ENCODE measurements around the gene CLEC12A. TPM values are rescaled to one million over a fixed set of nuclear protein-coding genes. Genes with fewer than 3 reads are reported as not detected.

The CLEC12A gene
- total RNA-seq, 1 donor from 2014 or later = not detected

DNA sequence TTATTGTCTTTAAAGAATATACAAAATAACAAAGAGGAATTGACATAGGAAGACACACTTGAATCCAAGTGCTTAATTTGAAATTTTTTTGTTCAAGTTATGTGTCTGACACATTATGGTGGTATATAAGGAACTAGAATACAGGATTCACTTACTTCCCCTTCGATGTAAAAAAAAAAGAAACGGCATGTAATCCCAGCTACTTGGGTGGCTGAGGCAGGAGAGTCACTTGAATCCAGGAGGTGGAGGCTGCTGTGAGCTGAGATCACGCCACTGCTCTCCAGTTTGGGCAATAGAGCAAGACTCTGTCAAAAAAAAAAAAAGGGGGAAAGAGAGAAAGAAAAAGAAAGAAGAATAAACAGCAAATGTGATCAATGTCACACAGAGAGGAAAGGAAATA is 8.9 kb downstream of the CLEC12A start:
- H3K27me3 ChIP-seq (ENCODE audit: insufficient read depth, low read length) = no peaks in the 10 kb centered on the region
- no peak for FAIRE-seq
- Mint-ChIP-seq H3K4me1 (ENCODE audit: low read depth, unreplicated experiment) (no peaks in the 10 kb centered on the region), H3K9me3 (ENCODE audit: unreplicated experiment) (peaks cover 3% of the 10 kb centered on the region), H3K36me3 (ENCODE audit: low read depth, unreplicated experiment) (no peaks in the 10 kb centered on the region), H3K27me3 (ENCODE audit: low read depth, unreplicated experiment) (no peaks in the 10 kb centered on the region), H3K4me3 (ENCODE audit: unreplicated experiment) (no peak overlapping the region), H3K27ac (ENCODE audit: unreplicated experiment) (no peak overlapping the region)
- H3K4me3 ChIP-seq (ENCODE audit: insufficient read depth, low read depth, low read length) = no peak overlapping the region
- no peak overlapping the region for H3K4me2 ChIP-seq (ENCODE audit: low read length)
- no peaks in the 10 kb centered on the region for H3K4me1 ChIP-seq (ENCODE audit: insufficient read depth, low read length)
- no peaks in the 10 kb centered on the region for H3K9me3 ChIP-seq (ENCODE audit: insufficient read depth, low read depth, low read length)
- no peak overlapping the region for H3K9ac ChIP-seq (ENCODE audit: low read length)
- no peak overlapping the region for H3K27ac ChIP-seq (ENCODE audit: low read depth, low read length)
- H4K20me1 ChIP-seq (ENCODE audit: insufficient read depth, low read length) = no peaks in the 10 kb centered on the region
- no peak for DNase-seq (ENCODE audit: low read depth)
- no peaks in the 10 kb centered on the region for H3K79me2 ChIP-seq (ENCODE audit: insufficient read depth, low read length)
- no peak for TF ChIP-seq EZH2 (IDR thresholded peaks at IDR 0.05; ENCODE audit: insufficient read depth, low read length)
- TF ChIP-seq, protein P1, sequence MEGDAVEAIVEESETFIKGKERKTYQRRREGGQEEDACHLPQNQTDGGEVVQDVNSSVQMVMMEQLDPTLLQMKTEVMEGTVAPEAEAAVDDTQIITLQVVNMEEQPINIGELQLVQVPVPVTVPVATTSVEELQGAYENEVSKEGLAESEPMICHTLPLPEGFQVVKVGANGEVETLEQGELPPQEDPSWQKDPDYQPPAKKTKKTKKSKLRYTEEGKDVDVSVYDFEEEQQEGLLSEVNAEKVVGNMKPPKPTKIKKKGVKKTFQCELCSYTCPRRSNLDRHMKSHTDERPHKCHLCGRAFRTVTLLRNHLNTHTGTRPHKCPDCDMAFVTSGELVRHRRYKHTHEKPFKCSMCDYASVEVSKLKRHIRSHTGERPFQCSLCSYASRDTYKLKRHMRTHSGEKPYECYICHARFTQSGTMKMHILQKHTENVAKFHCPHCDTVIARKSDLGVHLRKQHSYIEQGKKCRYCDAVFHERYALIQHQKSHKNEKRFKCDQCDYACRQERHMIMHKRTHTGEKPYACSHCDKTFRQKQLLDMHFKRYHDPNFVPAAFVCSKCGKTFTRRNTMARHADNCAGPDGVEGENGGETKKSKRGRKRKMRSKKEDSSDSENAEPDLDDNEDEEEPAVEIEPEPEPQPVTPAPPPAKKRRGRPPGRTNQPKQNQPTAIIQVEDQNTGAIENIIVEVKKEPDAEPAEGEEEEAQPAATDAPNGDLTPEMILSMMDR (IDR thresholded peaks at IDR 0.05; ENCODE audit: insufficient read depth, low read depth, low read length) = no peak
- H3K36me3 ChIP-seq (ENCODE audit: insufficient read depth, low read length) = no peaks in the 10 kb centered on the region
- no peak overlapping the region for H2AFZ ChIP-seq (ENCODE audit: low read depth, low read length)

DNA sequence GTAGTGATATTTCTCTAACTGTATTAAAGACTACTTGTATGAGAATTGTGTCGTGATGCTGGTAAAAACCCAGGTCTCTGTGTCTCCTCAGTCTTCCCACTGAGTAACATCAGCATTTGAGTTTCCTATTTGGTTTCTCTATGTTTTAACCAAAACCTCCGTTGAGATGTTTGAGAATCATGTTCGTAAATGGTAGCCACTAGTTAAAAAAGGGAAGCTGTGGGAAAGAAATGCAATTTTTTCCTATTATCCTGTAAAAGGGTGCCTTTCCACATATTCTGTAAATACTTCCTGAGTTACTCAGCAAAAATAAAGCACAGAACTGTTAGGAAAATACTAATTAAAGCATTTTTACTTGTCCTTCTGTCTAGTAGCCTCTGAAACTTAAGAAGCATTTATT is 20.7 kb downstream of the CLEC12A start:
- Histone ChIP-seq H2AFZ (ENCODE audit: low read depth, low read length) (no peak overlapping the region), H3K9ac (ENCODE audit: low read length) (no peak overlapping the region), H3K9me3 (ENCODE audit: insufficient read depth, low read depth, low read length) (no peaks in the 10 kb centered on the region), H4K20me1 (ENCODE audit: insufficient read depth, low read length) (no peaks in the 10 kb centered on the region), H3K36me3 (ENCODE audit: insufficient read depth, low read length) (no peaks in the 10 kb centered on the region), H3K4me2 (ENCODE audit: low read length) (no peak overlapping the region), H3K4me1 (ENCODE audit: insufficient read depth, low read length) (no peaks in the 10 kb centered on the region), H3K4me3 (ENCODE audit: insufficient read depth, low read depth, low read length) (no peak overlapping the region), H3K27ac (ENCODE audit: low read depth, low read length) (no peak overlapping the region), H3K79me2 (ENCODE audit: insufficient read depth, low read length) (no peaks in the 10 kb centered on the region), H3K27me3 (ENCODE audit: insufficient read depth, low read length) (no peaks in the 10 kb centered on the region)
- Mint-ChIP-seq H3K36me3 (ENCODE audit: low read depth, unreplicated experiment) (no peaks in the 10 kb centered on the region), H3K27ac (ENCODE audit: unreplicated experiment) (no peak overlapping the region), H3K4me3 (ENCODE audit: unreplicated experiment) (no peak overlapping the region), H3K9me3 (ENCODE audit: unreplicated experiment) (no peaks in the 10 kb centered on the region), H3K4me1 (ENCODE audit: low read depth, unreplicated experiment) (peaks cover 11% of the 10 kb centered on the region), H3K27me3 (ENCODE audit: low read depth, unreplicated experiment) (no peaks in the 10 kb centered on the region)
- DNase-seq (ENCODE audit: low read depth) (no peak), FAIRE-seq (no peak)
- no peak for TF ChIP-seq EZH2 (IDR thresholded peaks at IDR 0.05; ENCODE audit: insufficient read depth, low read length)
- TF ChIP-seq, protein P1 (IDR thresholded peaks at IDR 0.05; ENCODE audit: insufficient read depth, low read depth, low read length) = no peak

DNA sequence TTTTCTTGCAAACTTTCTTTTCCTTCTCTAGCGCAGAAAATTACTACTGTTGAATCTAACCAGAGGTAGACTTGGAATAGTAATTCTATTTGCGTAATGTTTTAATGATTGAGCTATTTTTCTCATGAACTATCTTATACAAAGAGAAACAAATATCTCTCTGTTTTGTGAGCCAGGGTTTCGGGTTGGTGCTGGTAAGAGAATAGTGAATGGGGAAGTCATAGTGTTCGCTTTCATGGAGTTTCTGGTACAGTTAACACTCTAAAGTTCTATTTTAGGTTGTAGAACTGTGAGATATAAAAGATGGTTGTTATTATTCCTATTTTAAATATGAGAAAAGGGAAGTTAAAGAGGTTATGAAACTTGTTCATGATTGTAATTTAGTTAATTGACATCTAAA is 21.1 kb downstream of the CLEC12A start:
- Histone ChIP-seq H3K4me3 (ENCODE audit: insufficient read depth, low read depth, low read length) (no peak overlapping the region), H3K4me2 (ENCODE audit: low read length) (no peak overlapping the region), H2AFZ (ENCODE audit: low read depth, low read length) (no peak overlapping the region), H3K36me3 (ENCODE audit: insufficient read depth, low read length) (no peaks in the 10 kb centered on the region), H3K27ac (ENCODE audit: low read depth, low read length) (no peak overlapping the region), H3K27me3 (ENCODE audit: insufficient read depth, low read length) (no peaks in the 10 kb centered on the region), H3K79me2 (ENCODE audit: insufficient read depth, low read length) (no peaks in the 10 kb centered on the region), H3K4me1 (ENCODE audit: insufficient read depth, low read length) (no peaks in the 10 kb centered on the region), H3K9ac (ENCODE audit: low read length) (no peak overlapping the region), H4K20me1 (ENCODE audit: insufficient read depth, low read length) (no peaks in the 10 kb centered on the region), H3K9me3 (ENCODE audit: insufficient read depth, low read depth, low read length) (no peaks in the 10 kb centered on the region)
- Mint-ChIP-seq H3K4me3 (ENCODE audit: unreplicated experiment) (no peak overlapping the region), H3K4me1 (ENCODE audit: low read depth, unreplicated experiment) (peaks cover 13% of the 10 kb centered on the region), H3K36me3 (ENCODE audit: low read depth, unreplicated experiment) (no peaks in the 10 kb centered on the region), H3K9me3 (ENCODE audit: unreplicated experiment) (no peaks in the 10 kb centered on the region), H3K27me3 (ENCODE audit: low read depth, unreplicated experiment) (no peaks in the 10 kb centered on the region), H3K27ac (ENCODE audit: unreplicated experiment) (no peak overlapping the region)
- DNase-seq (ENCODE audit: low read depth) = no peak
- no peak for TF ChIP-seq EZH2 (IDR thresholded peaks at IDR 0.05; ENCODE audit: insufficient read depth, low read length)
- TF ChIP-seq, protein P1 (IDR thresholded peaks at IDR 0.05; ENCODE audit: insufficient read depth, low read depth, low read length) = no peak
- no peak for FAIRE-seq
